Muscle of arm (tissue), 12 donors: Measurements from ENCODE around the gene ZNF521. TPM values are rescaled to one million over a fixed set of nuclear protein-coding genes. Genes with fewer than 3 reads are reported as not detected.

ENCODE experiments used
- DNase-seq: peaks from one replicate; pipeline ENCODE4 v3.0.0-alpha.2; 2013
- polyA plus RNA-seq, 12 donors: library from polyadenylated mRNA; unstranded; fragments of 120-200 nt; gene quantifications; one replicate each; pipeline ENCODE4 v1.2.1, GENCODE V29; 2013; ENCODE audit not compliant: insufficient read length in 12 of 12

The ZNF521 gene
- polyA plus RNA-seq, 12 donors = 39.8 to 52.6 (median 45.0) TPM; not detected in 1

- DNase-seq = peak; percentile 40
These were observed 6.7 kb downstream of the ZNF521 start for GRCh38 chr18:25345081-25345866.

- no peak for DNase-seq
These were observed 10.1 kb downstream of the ZNF521 start for GRCh38 chr18:25341831-25342230.

- DNase-seq = no peak
These were observed 11.2 kb downstream of the ZNF521 start for GRCh38 chr18:25340762-25341161.

GRCh38 chr18:25335676-25336075 is 16.3 kb downstream of the ZNF521 start:
- DNase-seq = no peak

- DNase-seq = no peak
These were observed 16.9 kb downstream of the ZNF521 start for GRCh38 chr18:25335062-25335461.

- DNase-seq = no peak
These were observed 17.4 kb downstream of the ZNF521 start for GRCh38 chr18:25334588-25334987.

- no peak for DNase-seq
These were observed 20.0 kb downstream of the ZNF521 start for GRCh38 chr18:25332002-25332401.

GRCh38 chr18:25329783-25330182 is 22.2 kb downstream of the ZNF521 start:
- DNase-seq = no peak

GRCh38 chr18:25327584-25327983 is 24.4 kb downstream of the ZNF521 start:
- peak; percentile 57 for DNase-seq

- no peak for DNase-seq
These were observed 25.5 kb downstream of the ZNF521 start for GRCh38 chr18:25326361-25326952.

GRCh38 chr18:25322806-25323205 is 29.2 kb downstream of the ZNF521 start:
- DNase-seq = no peak

- no peak for DNase-seq
These were observed 35.5 kb downstream of the ZNF521 start for GRCh38 chr18:25316381-25317018.

- DNase-seq = no peak
These were observed 37.2 kb downstream of the ZNF521 start for GRCh38 chr18:25314838-25315190.

- DNase-seq = no peak
These were observed 37.7 kb downstream of the ZNF521 start for GRCh38 chr18:25314151-25314837.

- no peak for DNase-seq
These were observed 38.7 kb downstream of the ZNF521 start for GRCh38 chr18:25313268-25313667.

- no peak for DNase-seq
These were observed 41.9 kb downstream of the ZNF521 start for GRCh38 chr18:25310045-25310444.

GRCh38 chr18:25308381-25308780 is 43.6 kb downstream of the ZNF521 start:
- no peak for DNase-seq

- no peak for DNase-seq
These were observed 44.8 kb downstream of the ZNF521 start for GRCh38 chr18:25307192-25307591.

- DNase-seq = no peak
These were observed 45.3 kb downstream of the ZNF521 start for GRCh38 chr18:25306671-25307070.

- DNase-seq = no peak
These were observed 46.4 kb downstream of the ZNF521 start for GRCh38 chr18:25305584-25305983.

GRCh38 chr18:25300492-25300891 is 51.5 kb downstream of the ZNF521 start:
- DNase-seq = no peak
